DND-41 (cell line): Measurements from ENCODE around the gene SLC8A2.

ENCODE experiments used
- ATAC-seq: fragments of 200-7000 bp; cut with Tn5 transposase; 3 replicates; pipeline ENCODE4 v1.9.1; 2021; ENCODE audit warnings: low read depth; ENCODE audit not compliant: insufficient read depth
- DNase-seq: peaks from one replicate; pipeline ENCODE4 v3.0.0-alpha.2; 2020
- H2AFZ ChIP-seq: 2 replicates; pipeline ENCODE4 v1.6.0; 2012; ENCODE audit warnings: low read depth, low read length
- H3K27ac ChIP-seq: 2 replicates; pipeline ENCODE4 v1.5.1; 2012; ENCODE audit warnings: low read length, inconsistent platforms
- H3K27me3 ChIP-seq: fragments of 200-600 bp; sonication (generic); 2 replicates; pipeline ENCODE4 v1.6.0; 2012; ENCODE audit warnings: low read length, mild to moderate bottlenecking, inconsistent platforms; ENCODE audit not compliant: insufficient read depth, poor library complexity
- H3K36me3 ChIP-seq: 2 replicates; pipeline ENCODE4 v1.5.1; 2012; ENCODE audit warnings: low read length, inconsistent platforms; ENCODE audit not compliant: insufficient read depth
- H3K4me1 ChIP-seq: 2 replicates; pipeline ENCODE4 v1.5.1; 2012; ENCODE audit warnings: mild to moderate bottlenecking, low read length; ENCODE audit not compliant: insufficient read depth
- H3K4me2 ChIP-seq: 2 replicates; pipeline ENCODE4 v1.6.0; 2012; ENCODE audit warnings: mild to moderate bottlenecking, moderate library complexity, low read length, inconsistent platforms; ENCODE audit not compliant: insufficient read depth
- H3K4me3 ChIP-seq, 2 experiments: fragments of 200-600 bp in 1 of 2; shearing (Covaris generic) in 1 of 2; 2 replicates each; pipeline ENCODE4 v1.5.1; 2012 to 2016; ENCODE audit warnings: inconsistent platforms in 2 of 2, low read length in 2 of 2, mild to moderate bottlenecking in 2 of 2, low read depth in 1 of 2, moderate library complexity in 1 of 2
- H3K79me2 ChIP-seq: 2 replicates; pipeline ENCODE4 v1.6.0; 2012; ENCODE audit warnings: low read length, inconsistent platforms; ENCODE audit not compliant: insufficient read depth
- H3K9ac ChIP-seq: 2 replicates; pipeline ENCODE4 v1.6.0; 2012; ENCODE audit warnings: low read depth, mild to moderate bottlenecking, inconsistent platforms, low read length, moderate library complexity
- H3K9me3 ChIP-seq: 2 replicates; pipeline ENCODE4 v1.5.1; 2012; ENCODE audit warnings: low read length, moderate library complexity, mild to moderate bottlenecking, inconsistent platforms; ENCODE audit not compliant: insufficient read depth, severe bottlenecking
- H4K20me1 ChIP-seq: 2 replicates; pipeline ENCODE4 v1.6.0; 2012; ENCODE audit warnings: low read length; ENCODE audit not compliant: insufficient read depth
- EZH2 ChIP-seq: IDR thresholded peaks from 3 replicates; pipeline ENCODE4 v1.6.1; 2012; ENCODE audit warnings: borderline replicate concordance, low read depth, mild to moderate bottlenecking, moderate library complexity, low read length, inconsistent platforms; ENCODE audit not compliant: severe bottlenecking
- TF ChIP-seq, protein P1 (sequence below): IDR thresholded peaks from 2 replicates; pipeline ENCODE4 v1.5.1; 2012; ENCODE audit warnings: borderline replicate concordance, low read length, moderate library complexity, mild to moderate bottlenecking; ENCODE audit not compliant: poor library complexity, severe bottlenecking; ENCODE audit errors: extremely low read depth

The SLC8A2 gene

DNA sequence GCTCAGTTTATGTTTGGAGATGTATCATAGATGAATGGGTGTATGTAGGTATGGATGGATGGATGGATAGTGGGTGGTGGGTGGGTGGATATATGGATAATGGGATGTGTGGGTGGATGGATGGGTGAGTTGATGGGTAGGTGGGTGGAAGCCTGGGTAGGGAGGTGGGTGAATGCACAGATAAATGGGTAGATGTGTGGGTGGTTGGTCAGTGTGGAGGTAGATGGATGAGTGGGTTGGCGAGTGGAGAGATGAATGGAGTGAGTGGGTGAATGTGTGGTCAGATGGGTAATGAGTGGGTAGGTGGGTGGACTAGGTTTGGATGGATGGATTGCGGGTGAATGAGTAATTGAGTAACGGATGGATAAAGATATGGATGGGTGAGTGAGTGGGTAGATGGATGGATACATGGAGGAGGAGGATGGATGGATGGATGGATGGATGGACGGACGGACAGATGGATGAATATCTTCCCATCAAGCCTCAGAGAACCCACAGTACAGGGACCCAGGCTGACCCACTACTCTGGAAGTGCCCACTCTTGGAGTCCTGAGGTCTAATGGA lies 65.8 kb downstream of the SLC8A2 start:
- TF ChIP-seq, protein P1, sequence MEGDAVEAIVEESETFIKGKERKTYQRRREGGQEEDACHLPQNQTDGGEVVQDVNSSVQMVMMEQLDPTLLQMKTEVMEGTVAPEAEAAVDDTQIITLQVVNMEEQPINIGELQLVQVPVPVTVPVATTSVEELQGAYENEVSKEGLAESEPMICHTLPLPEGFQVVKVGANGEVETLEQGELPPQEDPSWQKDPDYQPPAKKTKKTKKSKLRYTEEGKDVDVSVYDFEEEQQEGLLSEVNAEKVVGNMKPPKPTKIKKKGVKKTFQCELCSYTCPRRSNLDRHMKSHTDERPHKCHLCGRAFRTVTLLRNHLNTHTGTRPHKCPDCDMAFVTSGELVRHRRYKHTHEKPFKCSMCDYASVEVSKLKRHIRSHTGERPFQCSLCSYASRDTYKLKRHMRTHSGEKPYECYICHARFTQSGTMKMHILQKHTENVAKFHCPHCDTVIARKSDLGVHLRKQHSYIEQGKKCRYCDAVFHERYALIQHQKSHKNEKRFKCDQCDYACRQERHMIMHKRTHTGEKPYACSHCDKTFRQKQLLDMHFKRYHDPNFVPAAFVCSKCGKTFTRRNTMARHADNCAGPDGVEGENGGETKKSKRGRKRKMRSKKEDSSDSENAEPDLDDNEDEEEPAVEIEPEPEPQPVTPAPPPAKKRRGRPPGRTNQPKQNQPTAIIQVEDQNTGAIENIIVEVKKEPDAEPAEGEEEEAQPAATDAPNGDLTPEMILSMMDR = no peak
- TF ChIP-seq EZH2 = no peak
- Histone ChIP-seq H3K4me3 (no peak overlapping the region), H3K27ac (no peak overlapping the region), H3K4me1 (no peaks in the 10 kb centered on the region), H3K9me3 (no peaks in the 10 kb centered on the region), H3K36me3 (no peaks in the 10 kb centered on the region), H3K27me3 (no peaks in the 10 kb centered on the region), H2AFZ (no peak overlapping the region), H3K9ac (no peak overlapping the region), H4K20me1 (no peaks in the 10 kb centered on the region), H3K4me2 (no peak overlapping the region), H3K79me2 (no peaks in the 10 kb centered on the region)
- no peak for DNase-seq
- no peak for ATAC-seq

GRCh38 chr19:47405197-47405550 lies 66.5 kb downstream of the SLC8A2 start:
- Histone ChIP-seq H3K4me3 (no peak overlapping the region), H2AFZ (no peak overlapping the region), H3K4me1 (no peaks in the 10 kb centered on the region), H3K9ac (no peak overlapping the region), H3K79me2 (no peaks in the 10 kb centered on the region), H3K4me2 (no peak overlapping the region), H3K9me3 (no peaks in the 10 kb centered on the region), H3K27me3 (no peaks in the 10 kb centered on the region), H4K20me1 (no peaks in the 10 kb centered on the region), H3K36me3 (no peaks in the 10 kb centered on the region), H3K27ac (no peak overlapping the region)
- no peak for DNase-seq
- ATAC-seq = no peak
- TF ChIP-seq EZH2 = no peak

DNA sequence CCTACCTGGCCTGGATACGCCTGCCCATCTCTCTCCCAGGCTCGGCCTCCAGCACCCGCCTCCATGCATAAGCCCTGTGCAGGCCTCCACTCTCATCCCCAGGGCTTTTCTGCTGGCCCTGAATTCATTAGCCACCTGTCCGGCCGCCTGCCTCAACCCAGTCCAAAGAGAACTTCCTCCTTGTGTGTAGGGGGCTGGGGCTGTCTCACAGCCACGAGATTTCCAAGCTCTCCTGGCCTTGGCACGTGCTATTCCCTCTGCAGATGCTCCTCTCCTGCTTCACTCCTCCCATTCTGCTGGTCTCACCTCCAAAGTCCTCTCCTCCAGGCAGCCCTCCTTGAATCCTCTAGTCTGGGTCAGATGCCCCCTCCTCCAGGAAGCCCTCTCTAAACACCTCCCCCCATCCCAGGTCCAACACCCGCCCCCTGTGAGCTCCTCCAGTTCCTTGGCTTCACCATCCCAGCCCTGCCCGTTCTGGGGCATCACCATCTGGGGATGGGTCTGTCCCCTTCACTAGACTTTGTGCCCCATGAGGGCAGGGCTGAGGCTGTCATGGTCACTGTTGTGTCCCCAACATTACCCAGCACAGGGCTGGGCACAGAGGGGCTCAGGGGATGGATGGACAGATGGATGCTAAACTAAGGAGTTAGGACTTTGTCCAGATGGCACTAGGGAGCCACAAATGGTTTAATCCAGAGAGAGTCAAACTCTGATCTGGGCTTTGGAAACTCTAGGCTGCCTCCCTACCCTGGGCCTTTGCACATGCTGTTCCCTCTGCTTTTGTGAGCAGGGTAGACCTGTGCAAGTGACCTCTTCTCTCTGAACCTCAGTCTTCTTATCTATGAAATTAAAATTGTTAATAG lies 67.1 kb downstream of the SLC8A2 start:
- Histone ChIP-seq H3K27ac (no peak overlapping the region), H3K9me3 (no peaks in the 10 kb centered on the region), H3K36me3 (no peaks in the 10 kb centered on the region), H3K4me2 (no peak overlapping the region), H3K4me1 (no peaks in the 10 kb centered on the region), H2AFZ (no peak overlapping the region), H4K20me1 (no peaks in the 10 kb centered on the region), H3K27me3 (no peaks in the 10 kb centered on the region), H3K9ac (no peak overlapping the region), H3K4me3 (no peak overlapping the region), H3K79me2 (no peaks in the 10 kb centered on the region)
- ATAC-seq (no peak), DNase-seq (no peak)
- no peak for TF ChIP-seq EZH2
- TF ChIP-seq, protein P1 = no peak

DNA sequence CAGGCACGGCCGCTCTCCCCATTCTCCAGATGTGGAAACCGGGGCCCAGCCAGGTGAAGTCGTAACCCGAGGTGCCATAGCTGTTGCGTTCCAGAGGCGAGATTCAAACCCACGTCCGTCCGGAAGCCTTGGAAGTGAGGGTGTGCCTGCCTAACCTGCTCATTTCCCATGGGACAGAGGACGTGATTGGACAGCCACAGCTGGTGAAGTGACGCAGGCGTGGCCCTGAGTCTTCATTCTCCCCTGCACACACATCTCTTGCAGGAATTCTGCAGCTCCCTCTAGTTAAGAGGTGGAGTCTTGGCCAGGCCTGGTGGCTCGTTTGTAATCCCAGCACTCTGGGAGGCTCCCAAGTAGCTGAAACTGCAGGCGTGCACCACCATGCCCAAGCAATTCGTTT lies 69.2 kb downstream of the SLC8A2 start:
- Histone ChIP-seq H2AFZ (no peak overlapping the region), H3K9me3 (no peaks in the 10 kb centered on the region), H3K27me3 (no peaks in the 10 kb centered on the region), H3K9ac (no peak overlapping the region), H3K4me1 (no peaks in the 10 kb centered on the region), H3K4me3 (no peak overlapping the region), H3K4me2 (no peak overlapping the region), H3K27ac (no peak overlapping the region), H3K79me2 (no peaks in the 10 kb centered on the region), H4K20me1 (no peaks in the 10 kb centered on the region), H3K36me3 (no peaks in the 10 kb centered on the region)
- DNase-seq (no peak), ATAC-seq (no peak)
- TF ChIP-seq, protein P1 = no peak
- no peak for TF ChIP-seq EZH2
